Hypothalamus (tissue), 51 donors: ENCODE data around the gene TRIM56.
"Not testable (repeated sequence)": the region's sequence is repeated elsewhere in the genome, so short reads cannot be mapped to it uniquely, and the experiment has no call there.

Experiments
- DNase-seq, 51 donors: peaks; one replicate each; lab custom pipeline; 2025; lab: John Stamatoyannopoulos, UW

Gene TRIM56

GRCh38 chr7:101085162-101085964 lies at the start of gene TRIM56:
Gene TRIM56 (plus strand): TSS chr7:101085481. CDS start chr7:101087313, 1,832 bp downstream.
- DNase-seq: peak in 50 of 51 donors; percentile 7 to 85 (median 57)

- no peak for DNase-seq
Measured at GRCh38 chr7:101035941-101036340, 49.3 kb upstream of the TRIM56 start.

DNA sequence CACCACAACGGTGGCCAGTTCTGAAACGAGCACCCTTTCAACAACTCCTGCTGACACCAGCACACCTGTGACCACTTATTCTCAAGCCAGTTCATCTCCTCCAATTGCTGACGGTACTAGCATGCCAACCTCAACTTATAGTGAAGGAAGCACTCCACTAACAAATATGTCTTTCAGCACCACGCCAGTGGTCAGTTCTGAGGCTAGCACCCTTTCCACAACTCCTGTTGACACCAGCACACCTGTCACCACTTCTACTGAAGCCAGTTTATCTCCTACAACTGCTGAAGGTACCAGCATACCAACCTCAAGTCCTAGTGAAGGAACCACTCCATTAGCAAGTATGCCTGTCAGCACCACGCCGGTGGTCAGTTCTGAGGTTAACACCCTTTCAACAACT lies 44.0 kb upstream of the TRIM56 start:
- DNase-seq: not testable (repeated sequence)

DNA sequence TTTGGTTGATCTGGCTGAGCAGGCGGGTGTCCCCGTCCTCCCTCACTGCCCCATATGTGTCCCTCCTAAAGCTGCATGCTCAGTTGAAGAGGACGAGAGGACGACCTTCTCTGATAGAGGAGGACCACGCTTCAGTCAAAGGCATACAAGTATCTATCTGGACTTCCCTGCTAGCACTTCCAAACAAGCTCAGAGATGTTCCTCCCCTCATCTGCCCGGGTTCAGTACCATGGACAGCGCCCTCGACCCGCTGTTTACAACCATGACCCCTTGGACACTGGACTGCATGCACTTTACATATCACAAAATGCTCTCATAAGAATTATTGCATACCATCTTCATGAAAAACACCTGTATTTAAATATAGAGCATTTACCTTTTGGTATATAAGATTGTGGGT lies 26.9 kb upstream of the TRIM56 start:
- peak in 38 of 51 donors; percentile 1 to 61 (median 18) for DNase-seq

DNA sequence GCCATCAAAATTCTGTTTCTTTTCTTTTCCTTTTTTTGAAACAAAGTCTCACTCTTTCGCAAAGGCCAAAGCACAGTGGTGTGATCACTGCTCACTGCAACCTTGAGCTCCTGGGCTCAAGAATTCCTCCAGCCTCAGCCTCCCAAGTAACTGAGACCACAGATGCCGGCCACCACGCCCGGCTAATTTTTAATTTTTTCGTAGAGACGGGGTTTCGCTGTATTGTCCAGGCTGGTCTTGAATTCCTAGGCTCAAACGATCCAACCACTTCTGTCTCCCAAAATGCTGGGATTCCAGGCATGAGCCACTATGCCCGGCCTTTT lies 25.7 kb upstream of the TRIM56 start:
- DNase-seq: no peak

DNA sequence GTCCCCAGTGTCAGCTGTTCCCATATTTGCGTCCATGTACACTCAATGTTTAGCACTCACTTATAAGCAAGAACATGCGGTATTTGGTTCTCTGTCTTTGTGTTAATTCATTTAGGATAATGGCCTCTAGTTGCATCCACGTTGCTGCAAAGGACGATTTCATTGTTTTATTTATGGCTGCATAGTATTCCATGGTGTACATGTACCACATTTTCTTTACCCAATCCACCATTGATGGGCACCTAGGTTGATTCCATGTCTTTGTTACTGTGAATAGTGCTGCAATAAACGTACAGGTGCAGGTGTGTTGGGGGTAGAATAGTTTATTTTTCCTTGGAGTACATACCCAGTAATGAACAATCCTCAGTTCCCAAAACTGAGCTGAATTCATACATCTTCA lies 24.3 kb upstream of the TRIM56 start:
- DNase-seq: no peak

DNA sequence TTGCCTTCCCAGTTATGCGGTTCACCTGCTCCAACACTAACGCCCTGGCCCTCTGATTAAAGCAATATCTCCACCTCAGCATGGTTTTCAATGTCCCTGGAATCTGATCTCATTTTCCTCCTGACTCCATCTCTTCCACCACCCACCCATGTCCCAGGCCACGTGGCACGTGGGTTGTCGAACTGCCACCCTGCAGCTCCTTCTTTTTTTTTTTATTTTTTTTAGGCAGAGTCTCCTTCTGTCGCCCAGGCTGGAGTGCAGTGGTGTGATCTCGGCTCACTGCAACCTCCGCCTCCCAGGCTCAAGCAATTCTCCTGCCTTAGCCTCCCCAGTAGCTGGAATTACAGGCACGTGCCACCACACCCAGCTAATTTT lies 21.1 kb upstream of the TRIM56 start:
- DNase-seq: not testable (repeated sequence)

DNA sequence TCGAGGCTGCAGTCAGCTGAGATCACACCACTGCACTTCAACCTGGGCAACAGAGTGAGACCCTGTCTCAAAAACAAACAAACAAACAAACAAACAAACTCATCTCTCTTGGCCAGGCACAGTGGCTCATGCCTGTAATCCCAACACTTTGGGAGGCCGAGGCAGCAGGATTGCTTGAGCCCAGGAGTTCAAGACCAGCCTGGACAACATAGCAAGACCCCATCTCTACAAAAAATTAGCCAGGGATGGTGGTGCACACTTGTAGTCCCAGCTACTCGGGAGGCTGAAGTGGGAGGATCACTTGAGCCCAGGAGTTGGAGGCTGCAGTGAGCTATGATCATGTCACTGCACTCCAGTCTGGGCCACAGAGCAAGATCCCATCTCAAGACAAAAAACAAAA lies 20.1 kb upstream of the TRIM56 start:
- not testable (repeated sequence) for DNase-seq

- no peak for DNase-seq
Measured at GRCh38 chr7:101066141-101066832, 19.0 kb upstream of the TRIM56 start.

DNA sequence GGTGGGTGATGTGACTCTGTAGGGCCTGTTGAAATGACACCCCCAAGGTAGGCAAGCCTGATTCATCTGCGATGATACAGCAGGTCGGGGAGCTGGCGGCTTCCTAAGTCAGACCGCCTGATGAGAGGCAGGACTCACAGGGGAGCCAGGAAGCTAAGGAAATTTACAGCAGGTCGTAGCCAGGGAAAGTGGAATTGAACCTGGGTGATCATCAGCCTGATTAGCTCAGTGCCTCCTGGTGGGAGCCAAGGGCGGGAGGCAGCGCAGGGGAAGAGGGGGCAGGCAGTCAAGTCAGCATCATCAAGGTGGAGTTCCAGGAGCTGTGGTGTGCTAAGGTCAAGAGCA lies 18.5 kb upstream of the TRIM56 start:
- DNase-seq: no peak

- DNase-seq: no peak
Measured at GRCh38 chr7:101068401-101068800, 16.9 kb upstream of the TRIM56 start.

DNA sequence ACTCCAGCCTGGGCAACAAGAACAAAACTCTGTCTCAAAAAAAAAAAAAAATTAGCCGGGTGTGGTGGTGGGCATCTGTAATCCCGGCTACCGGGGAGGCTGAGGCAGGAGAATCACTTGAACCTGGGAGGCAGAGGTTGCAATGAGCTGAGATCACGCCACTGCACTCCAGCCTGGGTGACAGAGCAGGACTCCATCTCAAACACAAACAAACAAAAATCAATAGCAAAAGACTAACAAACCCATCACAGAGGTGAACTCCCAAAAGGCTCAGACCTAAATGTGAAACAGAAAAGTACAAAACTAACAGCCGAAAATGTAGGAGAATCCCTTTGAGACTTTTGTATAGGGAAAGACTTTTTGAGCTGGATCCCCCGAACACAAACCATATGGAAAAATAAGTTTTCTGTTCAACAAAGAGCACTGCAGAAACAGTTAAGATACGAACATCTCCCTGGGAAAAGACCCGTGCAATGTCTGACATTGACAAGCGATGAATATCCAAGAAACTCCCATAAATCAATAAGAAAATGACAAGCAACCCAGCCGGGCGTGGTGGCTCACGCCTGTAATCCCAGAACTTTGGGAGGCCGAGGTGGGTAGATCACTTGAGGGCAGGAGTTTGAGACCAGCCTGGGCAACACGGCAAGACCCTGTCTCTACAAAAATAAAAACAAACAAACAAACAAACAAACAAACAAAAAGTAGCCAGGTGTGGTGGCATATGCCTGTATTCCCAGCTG lies 13.7 kb upstream of the TRIM56 start:
- not testable (repeated sequence) for DNase-seq

GRCh38 chr7:101075646-101076045 lies 9.6 kb upstream of the TRIM56 start:
- DNase-seq: no peak

GRCh38 chr7:101076183-101076582 lies 9.1 kb upstream of the TRIM56 start:
- DNase-seq: not testable (repeated sequence)

DNA sequence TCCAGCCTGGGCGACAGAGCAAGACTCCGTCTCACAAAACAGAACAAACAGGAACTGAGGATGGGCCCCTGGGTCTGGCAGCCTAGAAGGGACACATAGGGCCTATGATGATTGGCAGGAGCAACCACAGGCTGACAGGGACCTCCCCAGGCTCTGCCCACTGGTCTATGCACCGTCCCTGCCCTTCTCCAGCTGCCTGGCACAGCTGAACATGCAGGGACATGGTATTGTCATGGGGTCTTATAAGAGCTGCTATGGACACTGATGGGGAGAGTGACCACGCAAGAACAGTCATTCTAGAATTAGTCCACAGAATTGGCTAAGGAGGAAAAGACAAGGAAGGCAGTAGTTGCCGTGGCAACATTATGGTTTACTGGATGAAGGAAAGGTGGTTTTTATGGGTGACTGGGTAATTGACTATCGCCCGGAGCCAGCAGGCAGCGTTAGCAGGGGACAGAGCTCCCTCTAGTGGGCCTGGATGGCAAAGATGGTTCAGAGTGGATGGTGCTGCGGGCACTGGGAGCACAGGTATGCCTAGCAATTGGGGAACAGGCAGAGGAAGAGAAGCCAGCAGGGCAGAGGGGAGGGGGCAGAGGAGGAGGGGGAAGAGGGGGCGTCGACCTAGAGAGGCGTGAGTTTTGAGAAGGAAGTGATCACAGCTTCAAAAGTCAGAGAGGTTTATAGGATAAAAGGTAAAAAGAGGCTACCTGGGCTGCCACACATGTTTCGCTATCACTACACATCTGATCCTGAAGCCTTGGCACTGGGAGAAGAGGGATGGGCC lies 7.8 kb upstream of the TRIM56 start:
- peak in 49 of 51 donors; percentile 3 to 79 (median 46) for DNase-seq

GRCh38 chr7:101081432-101081831 lies 3.8 kb upstream of the TRIM56 start:
- no peak for DNase-seq

GRCh38 chr7:101084865-101085161 lies 468 bp upstream of the TRIM56 start:
- no peak for DNase-seq

DNA sequence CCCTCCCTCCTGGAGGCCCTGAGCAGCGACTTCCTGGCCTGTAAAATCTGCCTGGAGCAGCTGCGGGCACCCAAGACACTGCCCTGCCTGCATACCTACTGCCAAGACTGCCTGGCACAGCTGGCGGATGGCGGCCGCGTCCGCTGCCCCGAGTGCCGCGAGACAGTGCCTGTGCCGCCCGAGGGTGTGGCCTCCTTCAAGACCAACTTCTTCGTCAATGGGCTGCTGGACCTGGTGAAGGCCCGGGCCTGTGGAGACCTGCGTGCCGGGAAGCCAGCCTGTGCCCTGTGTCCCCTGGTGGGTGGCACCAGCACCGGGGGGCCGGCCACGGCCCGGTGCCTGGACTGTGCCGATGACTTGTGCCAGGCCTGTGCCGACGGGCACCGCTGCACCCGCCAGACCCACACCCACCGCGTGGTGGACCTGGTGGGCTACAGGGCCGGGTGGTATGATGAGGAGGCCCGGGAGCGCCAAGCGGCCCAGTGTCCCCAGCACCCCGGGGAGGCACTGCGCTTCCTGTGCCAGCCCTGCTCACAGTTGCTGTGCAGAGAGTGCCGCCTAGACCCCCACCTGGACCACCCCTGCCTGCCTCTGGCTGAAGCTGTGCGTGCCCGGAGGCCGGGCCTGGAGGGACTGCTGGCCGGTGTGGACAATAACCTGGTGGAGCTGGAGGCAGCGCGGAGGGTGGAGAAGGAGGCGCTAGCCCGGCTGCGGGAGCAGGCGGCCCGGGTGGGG lies 2.2 kb downstream of the TRIM56 start:
- DNase-seq: no peak

GRCh38 chr7:101088069-101088425 lies 2.8 kb downstream of the TRIM56 start:
- no peak for DNase-seq

DNA sequence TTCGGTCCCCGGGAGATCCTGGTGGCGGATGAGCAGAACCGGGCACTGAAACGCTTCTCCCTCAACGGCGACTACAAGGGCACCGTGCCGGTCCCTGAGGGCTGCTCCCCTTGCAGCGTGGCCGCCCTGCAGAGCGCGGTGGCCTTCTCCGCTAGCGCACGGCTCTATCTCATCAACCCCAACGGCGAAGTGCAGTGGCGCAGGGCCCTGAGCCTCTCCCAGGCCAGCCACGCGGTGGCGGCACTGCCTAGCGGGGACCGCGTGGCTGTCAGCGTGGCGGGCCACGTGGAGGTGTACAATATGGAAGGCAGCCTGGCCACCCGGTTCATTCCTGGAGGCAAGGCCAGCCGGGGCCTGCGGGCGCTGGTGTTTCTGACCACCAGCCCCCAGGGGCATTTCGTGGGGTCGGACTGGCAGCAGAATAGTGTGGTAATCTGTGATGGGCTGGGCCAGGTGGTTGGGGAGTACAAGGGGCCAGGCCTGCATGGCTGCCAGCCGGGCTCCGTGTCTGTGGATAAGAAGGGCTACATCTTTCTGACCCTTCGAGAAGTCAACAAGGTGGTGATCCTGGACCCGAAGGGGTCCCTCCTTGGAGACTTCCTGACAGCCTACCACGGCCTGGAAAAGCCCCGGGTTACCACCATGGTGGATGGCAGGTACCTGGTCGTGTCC lies 3.7 kb downstream of the TRIM56 start:
- DNase-seq: no peak
